GM10847 (cell line): ENCODE measurements around the gene MBIP.

ENCODE experiments used
- POLR2A ChIP-seq: IDR thresholded peaks from 2 replicates; pipeline ENCODE4 v1.6.1; 2011; ENCODE audit not compliant: insufficient read length; ENCODE audit errors: extremely low read depth

The MBIP gene

DNA sequence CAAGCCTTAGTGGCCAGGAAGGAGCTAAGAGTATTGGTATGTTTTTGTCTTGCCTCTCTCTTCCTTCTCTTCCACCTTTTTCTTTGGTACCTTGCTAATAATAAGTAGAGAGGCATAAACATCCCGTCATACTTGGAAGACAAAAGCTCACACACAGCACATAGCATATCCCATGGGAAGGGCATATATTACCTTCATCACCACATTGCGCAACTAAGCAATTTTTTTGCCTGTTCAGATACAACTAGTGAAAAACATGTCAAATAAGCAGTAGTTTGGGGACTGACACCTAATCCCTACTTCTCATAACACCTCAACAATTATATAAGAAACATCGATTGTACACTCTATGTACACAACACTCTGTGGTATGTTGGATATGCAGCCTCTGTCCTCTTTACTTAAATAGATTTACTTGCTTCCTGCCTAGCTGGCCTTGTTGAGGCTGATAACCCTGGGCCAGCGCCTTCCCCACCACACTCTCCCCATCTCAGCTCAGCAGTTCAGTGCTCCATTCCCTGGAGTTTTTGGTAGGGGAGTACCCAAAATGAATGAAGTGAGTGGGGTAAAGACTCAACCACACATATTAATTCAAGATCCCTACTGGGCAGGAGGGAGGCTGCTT, 35.4 kb downstream of the MBIP start:
- TF ChIP-seq POLR2A: no peak

DNA sequence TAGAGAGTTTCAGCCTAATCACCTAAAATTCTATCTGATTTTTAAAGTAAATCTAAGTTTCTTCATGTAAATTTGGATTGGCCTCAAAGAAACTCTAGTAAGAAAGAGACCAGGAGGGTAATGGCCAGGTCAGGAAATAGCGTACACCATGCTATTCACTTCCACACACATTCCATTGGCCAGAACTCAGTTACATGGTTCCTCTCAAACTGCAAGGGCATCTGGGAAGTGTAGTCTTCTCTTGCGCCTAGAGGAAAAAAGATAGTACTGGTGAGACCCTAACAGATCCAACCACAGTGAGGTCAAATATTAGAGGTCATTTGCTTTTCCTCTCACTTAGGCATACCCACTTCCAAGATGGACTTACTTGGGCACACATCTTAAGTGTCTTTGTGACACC, 39.1 kb downstream of the MBIP start:
- no peak for TF ChIP-seq POLR2A

DNA sequence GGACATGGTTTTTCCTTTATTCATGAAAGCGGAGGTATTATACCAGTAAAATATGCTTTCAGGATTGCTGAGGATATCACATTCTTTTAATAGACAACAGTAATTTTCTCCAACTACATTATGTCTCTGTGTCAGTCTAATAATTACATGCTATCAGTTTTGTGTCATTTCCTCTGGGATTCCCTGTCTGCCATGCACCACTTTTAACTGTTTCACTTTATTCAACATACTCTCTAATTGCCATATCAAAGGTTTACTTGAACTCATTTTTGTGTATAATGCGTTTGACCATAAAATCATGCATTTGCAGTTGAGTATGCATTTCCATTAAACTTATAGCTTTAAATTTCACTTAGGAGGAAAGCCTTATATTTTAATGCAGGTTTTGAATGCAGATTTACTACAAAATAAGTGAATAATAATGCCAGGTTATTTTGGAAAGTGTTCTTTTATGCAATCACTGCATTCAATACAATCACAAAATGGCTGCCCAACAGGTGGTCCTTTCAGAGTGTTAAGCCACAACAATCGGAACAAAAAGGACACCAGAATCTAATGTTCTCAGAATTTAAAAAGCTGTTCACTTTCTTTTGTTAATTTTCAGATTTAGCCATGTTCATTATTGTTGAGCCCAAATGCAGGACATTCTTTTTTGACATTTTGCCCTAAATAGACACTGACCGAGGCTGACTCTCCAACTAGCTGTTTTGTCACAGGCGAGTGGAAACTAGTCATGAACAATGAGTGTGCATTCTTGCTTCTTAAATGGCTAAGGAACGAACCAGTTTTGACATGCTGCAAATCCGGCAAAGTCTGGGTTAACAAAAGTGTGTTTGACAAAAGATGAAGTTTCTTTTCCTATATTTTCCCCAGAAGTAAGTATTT, 40.9 kb downstream of the MBIP start:
- no peak for TF ChIP-seq POLR2A

DNA sequence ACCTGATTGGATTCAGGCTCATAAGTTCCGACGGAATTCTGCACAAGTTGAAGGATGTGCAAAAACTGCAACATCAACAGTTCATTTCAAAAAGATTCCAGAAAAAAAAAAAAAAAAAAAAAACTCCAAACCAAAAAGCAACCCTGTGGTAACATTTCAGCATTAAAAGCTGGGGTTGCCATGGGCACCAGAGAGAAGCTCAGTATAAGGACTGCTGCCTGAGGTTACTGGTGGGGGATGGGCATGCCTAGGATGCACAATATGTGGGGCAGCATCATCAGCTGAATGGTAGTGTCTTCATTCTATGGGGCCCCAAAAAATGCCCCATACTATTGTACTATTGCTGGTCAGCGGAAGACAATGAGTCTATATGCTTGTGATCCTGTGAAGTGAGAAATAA, 44.7 kb downstream of the MBIP start:
- no peak for TF ChIP-seq POLR2A

DNA sequence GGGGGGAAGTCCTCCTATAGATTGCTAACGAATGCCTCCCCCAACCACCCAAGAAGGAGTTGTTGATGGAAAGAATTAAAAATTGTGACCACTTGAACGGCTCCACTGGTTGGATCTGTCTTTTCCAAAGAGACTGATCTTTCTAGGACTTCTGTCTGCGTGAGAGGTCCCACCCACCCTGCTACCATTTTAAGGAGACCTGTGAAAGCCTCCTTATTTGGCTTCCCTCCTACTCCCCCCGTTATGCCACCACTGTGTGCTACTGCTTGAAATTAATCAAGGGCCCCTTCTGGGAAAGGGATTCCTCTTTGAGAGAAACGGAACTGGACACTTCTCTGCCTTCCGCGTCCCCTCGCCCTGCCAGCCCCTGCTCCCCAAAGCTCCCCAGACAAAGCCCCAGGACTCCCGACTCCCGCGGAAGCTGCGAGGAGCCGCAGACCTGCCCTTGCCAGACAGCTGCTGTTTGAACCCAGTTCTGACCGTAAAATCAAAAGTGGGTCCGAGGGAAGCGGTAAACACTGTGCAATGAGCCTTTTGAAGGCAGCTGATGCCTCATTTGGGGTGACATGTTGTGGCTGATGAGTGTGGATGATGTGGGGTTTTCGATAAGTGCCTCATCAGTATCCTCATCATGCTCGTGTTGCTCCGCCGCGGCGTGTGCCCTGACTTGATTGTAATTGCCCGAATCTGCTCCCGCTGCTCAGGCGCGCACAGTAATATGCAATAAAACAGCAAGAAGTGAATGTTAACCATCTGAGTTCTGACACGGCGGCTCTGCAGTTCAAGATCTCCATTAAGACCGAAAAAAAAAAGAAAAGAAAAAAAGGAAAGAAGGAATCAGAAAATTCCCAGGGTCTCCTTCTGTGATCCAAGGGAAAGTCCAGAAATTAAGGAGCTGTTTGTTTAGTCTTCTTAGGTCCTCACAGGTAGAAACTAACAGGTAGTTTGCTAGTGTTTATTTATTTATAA, 48.2 kb downstream of the MBIP start:
- TF ChIP-seq POLR2A: no peak

DNA sequence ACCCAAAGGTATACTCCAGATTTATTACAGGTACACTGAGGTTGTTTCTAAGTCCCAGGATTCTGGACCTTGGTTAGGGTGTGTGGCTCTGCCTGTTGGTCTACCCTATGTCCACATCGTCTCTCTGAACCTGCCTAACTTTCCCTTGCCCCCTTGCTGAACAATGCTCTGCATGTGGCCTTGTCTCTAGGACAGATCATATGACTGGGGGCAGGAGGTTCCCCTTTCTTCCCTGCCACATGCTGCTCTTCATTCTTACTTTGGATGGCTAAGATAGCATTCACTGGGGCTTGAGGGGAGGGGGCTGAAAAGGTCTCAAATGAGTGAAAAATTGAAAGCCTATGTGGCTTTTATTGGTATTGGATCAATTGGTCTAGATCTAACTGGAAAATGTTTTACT, 49.2 kb downstream of the MBIP start:
- no peak for TF ChIP-seq POLR2A

DNA sequence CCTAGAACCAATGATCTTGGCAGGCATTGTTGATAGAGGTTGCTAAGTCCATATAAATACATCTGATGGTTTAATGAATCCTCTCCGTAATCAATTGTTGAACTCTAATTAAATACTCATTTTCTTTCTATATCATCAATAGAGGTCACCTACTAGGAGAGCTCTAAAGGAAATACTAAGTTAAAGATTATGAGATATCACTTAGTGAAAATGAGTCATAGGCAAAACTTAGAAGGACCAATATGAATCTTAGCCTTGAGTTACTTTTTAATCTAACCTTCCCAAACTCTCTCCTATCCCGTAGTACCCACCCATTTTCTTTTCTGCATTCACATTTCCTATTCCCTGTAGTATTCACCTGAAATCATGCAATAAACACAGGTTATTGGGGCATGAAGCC, 50.2 kb downstream of the MBIP start:
- no peak for TF ChIP-seq POLR2A

DNA sequence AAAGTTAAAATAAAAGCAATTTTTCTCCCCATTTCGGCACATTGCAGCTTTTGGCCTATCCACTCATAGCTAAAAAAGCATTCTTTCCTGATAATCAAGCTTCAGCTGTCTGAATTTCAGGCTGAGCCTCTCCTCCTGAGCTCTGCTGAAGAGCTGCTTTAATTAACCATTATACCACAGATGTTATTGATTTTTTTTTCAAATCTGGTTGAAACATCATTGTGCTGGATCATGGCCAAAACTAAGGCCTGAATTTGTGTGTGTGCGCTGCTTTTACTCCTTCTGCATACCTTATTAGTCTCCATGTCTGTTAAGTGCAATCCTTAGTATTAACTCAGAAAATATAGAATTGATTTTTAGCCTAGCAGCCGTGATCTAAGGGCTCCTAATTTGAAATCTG, 52.3 kb downstream of the MBIP start:
- no peak for TF ChIP-seq POLR2A

DNA sequence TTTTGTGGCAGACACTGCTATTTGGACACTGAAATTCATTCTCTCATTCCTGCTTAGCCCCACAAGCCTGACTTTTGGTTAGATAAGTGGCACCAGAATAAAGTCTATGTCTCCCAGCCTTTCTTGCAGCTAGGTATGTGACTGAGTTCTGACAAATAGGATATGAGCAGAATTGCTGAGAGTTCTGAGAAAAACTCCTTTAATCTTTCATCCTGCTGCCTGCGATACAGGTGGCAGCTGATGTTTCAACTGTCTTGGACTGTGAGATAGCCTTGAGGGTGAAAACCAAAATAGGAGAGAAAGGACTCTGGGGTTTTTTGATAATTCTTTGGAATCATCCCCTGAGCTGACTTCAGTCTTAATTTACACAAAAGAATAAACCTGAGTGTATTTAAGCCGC, 55.8 kb downstream of the MBIP start:
- TF ChIP-seq POLR2A: no peak

DNA sequence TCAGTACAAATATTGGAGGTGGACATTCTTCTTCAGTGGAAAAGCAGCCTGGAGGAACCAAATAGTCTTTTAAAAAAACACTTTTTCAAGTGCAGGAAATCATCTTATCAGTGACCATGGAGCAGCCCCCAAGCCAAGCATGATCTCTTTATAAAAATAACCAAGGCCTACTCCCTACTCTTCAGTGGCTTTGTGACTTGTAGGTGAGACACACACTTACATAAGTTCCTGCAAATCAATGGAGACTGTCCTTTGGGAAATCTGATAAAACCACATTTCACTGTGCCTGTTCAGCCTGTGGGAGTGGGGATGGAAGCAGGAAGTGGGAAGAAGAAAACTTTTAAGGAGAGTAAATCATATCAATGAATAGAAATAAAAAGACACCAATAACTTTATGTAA, 56.3 kb downstream of the MBIP start:
- no peak for TF ChIP-seq POLR2A

DNA sequence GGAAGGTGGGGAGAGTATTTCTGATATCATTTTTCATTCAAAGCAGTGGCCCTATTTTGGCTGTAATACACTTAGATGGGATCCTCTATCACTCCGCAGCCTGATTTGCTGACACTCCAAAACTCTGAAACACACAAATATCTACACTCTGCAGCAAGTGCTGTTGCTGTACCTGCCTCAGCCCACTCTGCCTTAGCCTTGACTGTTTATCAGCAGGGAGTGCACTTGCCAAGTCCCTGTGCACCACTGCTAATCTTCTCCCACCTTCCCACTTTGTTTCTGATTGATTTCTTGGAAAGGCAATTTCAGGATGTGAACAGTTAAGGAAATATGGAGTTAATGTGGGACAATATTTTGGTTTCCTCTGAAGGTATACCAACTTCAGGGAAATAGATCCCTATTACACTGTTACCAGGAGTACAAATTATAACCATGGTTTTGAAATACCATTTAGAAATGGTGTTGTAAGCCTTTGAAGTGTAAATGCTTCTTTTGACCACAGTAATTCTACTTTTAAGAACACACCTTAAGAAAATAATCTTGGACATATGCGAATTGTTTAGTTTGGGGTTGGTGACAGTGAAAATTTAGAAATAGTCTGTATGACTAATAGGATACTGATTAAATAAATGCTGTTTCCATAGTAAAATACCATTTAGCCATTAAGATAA, 59.3 kb downstream of the MBIP start:
- TF ChIP-seq POLR2A: no peak

DNA sequence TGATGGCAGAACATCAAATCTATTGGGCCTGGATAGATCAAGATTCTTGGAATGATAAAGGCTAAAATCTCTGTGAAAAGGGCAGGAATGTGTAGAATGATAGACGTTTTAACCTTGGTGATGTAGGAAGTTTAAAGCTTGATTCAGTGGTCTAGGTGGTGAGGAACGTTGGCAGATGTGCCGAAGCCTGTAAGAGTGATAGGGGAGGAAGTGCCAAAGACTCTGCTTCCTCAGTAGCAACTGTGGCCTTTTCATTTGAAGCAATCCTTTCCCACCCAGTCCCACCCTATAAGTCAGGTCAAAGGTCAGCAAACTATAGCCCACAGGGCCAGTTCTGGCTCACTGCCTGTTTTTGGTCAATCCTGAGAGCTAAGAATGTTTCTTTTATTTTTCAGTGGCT, 62.2 kb downstream of the MBIP start:
- no peak for TF ChIP-seq POLR2A

DNA sequence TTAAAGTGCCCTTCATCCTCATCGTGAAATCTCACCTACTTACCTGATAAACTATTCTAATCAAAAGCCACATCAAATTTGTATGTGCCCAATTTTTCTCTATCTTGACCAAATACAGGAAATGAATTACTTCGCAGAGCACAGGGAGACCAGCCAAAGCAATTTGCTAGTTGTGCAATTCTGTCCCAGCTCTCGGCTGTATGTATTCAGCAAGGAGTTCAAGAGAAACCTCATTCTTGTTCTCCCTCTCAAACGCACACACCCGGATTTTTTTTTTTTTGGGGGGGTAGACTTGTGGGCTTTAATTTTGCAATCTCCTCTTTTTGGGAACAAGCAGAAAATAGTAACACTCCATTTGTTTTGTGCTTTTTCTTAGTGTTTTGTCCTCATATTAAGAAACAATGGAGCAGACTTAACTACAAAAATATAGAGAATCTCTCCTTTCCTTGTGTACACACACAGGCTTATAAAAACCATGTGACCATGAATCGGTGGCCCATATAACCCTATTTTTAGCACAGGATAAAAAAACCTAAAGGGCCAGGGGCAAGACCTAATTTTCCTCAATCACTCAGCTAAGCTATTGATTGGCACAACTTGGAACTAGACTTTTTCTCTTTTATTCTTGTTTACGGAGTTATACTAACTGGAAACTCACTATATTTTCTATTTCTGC, 64.2 kb downstream of the MBIP start:
- no peak for TF ChIP-seq POLR2A

DNA sequence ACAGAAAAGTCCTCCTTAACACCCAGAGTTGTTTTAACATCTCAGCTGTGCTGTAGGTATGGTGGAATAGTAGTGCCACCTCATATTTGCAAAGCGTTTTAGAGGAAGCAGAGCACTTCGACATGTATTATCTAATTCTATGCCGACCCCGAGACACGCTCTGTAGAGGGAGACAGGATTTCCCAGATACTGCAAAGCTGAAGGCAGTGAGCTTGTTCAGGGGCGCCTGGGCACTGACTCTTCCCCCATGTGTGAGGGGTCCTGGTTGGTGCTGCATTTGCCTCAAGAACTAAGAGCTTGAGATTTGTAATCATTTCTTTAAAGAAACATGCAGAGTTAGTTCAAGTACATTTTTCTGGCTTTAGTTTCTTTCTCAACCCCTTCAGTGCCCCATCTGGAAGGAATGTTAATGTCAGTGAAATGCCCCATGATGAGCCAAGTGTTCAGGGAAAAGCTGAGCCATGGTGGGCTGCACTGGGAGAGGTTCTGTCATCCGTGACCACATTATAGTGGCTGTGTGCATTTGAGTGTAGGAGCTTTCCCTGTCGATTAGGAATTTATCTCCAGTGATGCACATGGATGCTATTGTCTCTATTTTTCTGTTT, 66.3 kb downstream of the MBIP start:
- no peak for TF ChIP-seq POLR2A
